ENCODE measurements around the gene BTBD2. TPM values are rescaled to one million over a fixed set of nuclear protein-coding genes. Genes with fewer than 3 reads are reported as not detected.

The BTBD2 gene
- polyA plus RNA-seq, 1 donor: 87.4 TPM

- no peak for DNase-seq
Measured at GRCh38 chr19:1986357-1987162, 29.0 kb downstream of the BTBD2 start.

- DNase-seq: no peak
Measured at GRCh38 chr19:1985588-1986356, 29.7 kb downstream of the BTBD2 start.

- DNase-seq: no peak
Measured at GRCh38 chr19:1984357-1984756, 31.2 kb downstream of the BTBD2 start.

- DNase-seq: no peak
Measured at GRCh38 chr19:1981253-1981652, 34.3 kb downstream of the BTBD2 start.

- no peak for DNase-seq
Measured at GRCh38 chr19:1980809-1981181, 34.7 kb downstream of the BTBD2 start.

GRCh38 chr19:1980091-1980808 is 35.3 kb downstream of the BTBD2 start:
- DNase-seq: no peak

GRCh38 chr19:1979642-1980041 is 35.9 kb downstream of the BTBD2 start:
- no peak for DNase-seq

GRCh38 chr19:1979017-1979416 is 36.5 kb downstream of the BTBD2 start:
- no peak for DNase-seq

- no peak for DNase-seq
Measured at GRCh38 chr19:1978346-1978894, 37.1 kb downstream of the BTBD2 start.

GRCh38 chr19:1977120-1977519 is 38.4 kb downstream of the BTBD2 start:
- no peak for DNase-seq

GRCh38 chr19:1975162-1975480 is 40.4 kb downstream of the BTBD2 start:
- DNase-seq: no peak

GRCh38 chr19:1974381-1975161 is 40.9 kb downstream of the BTBD2 start:
- DNase-seq: no peak

- DNase-seq: no peak
Measured at GRCh38 chr19:1970806-1971502, 44.6 kb downstream of the BTBD2 start.

GRCh38 chr19:1970003-1970805 is 45.3 kb downstream of the BTBD2 start:
- DNase-seq: no peak

GRCh38 chr19:1969176-1970002 is 46.1 kb downstream of the BTBD2 start:
- DNase-seq: no peak

GRCh38 chr19:1968279-1969175 is 47.0 kb downstream of the BTBD2 start:
- no peak for DNase-seq

GRCh38 chr19:1967087-1967608 is 48.4 kb downstream of the BTBD2 start:
- DNase-seq: no peak

- no peak for DNase-seq
Measured at GRCh38 chr19:1962674-1963073, 52.8 kb downstream of the BTBD2 start.
